A549 (cell line): ENCODE results near the gene RUSF1.

Source experiments
- CEBPB ChIP-seq, 2 experiments: fragments of >200 bp in 1 of 2; sonication (Bioruptor Twin) in 1 of 2; formaldehyde crosslinking in 1 of 2; IDR thresholded peaks; 2 replicates each; pipeline ENCODE4 v1.6.1; 2012 to 2016
- CTCF ChIP-seq: fragments of >200 bp; sonication (Bioruptor Twin); formaldehyde crosslinking; IDR thresholded peaks from 3 replicates; pipeline ENCODE4 v1.5.1; 2016
- EHMT2 ChIP-seq: fragments of 200-600 bp; sonication (generic); IDR thresholded peaks from 2 replicates; pipeline ENCODE4 v1.6.1; 2016; ENCODE audit warnings: antibody characterized with exemption, low read depth, mild to moderate bottlenecking, moderate library complexity
- FOXS1 ChIP-seq: fragments of 250-450 bp; sonication (Bioruptor Pico); IDR thresholded peaks from 2 replicates; pipeline ENCODE4 v1.5.0; 2020; ENCODE audit warnings: mild to moderate bottlenecking, moderate library complexity
- KDM5A ChIP-seq: fragments of 200-600 bp; sonication (generic); IDR thresholded peaks from 2 replicates; pipeline ENCODE4 v1.6.1; 2016; ENCODE audit warnings: antibody characterized with exemption, mild to moderate bottlenecking
- MAX ChIP-seq: IDR thresholded peaks from 2 replicates; pipeline ENCODE4 v1.6.1; 2012
- MAZ ChIP-seq: fragments of 150-350 bp; IDR thresholded peaks from 2 replicates; pipeline ENCODE4 v1.6.1; 2014; ENCODE audit warnings: antibody characterized with exemption, low read depth, low read length, borderline replicate concordance
- NFE2L2 ChIP-seq: fragments of 150-350 bp; conservative IDR thresholded peaks from 2 replicates; pipeline ENCODE4 v1.6.1; 2014; ENCODE audit warnings: low read length
- POLR2A ChIP-seq: IDR thresholded peaks from 2 replicates; pipeline ENCODE4 v1.6.1; 2012; ENCODE audit warnings: mild to moderate bottlenecking, low read length
- RARB ChIP-seq: fragments of 250-450 bp; sonication (Bioruptor Pico); IDR thresholded peaks from 2 replicates; pipeline ENCODE4 v1.8.0; 2021; ENCODE audit warnings: mild to moderate bottlenecking, moderate library complexity
- REST ChIP-seq: fragments of 200-600 bp; sonication (generic); IDR thresholded peaks from 2 replicates; pipeline ENCODE4 v1.6.1; 2016; ENCODE audit warnings: antibody characterized with exemption, mild to moderate bottlenecking, moderate library complexity
- USF2 ChIP-seq: fragments of 450-650 bp; IDR thresholded peaks from 2 replicates; pipeline ENCODE4 v1.6.1; 2014; ENCODE audit warnings: antibody characterized with exemption

- no peak for TF ChIP-seq CTCF
- no peak for TF ChIP-seq FOXS1 (CRISPR knock-in tag)
- no peak for TF ChIP-seq EHMT2
- TF ChIP-seq RARB: no peak
- no peak for TF ChIP-seq NFE2L2
- no peak for TF ChIP-seq KDM5A
- TF ChIP-seq POLR2A: no peak
- no peak for TF ChIP-seq REST
- no peak for TF ChIP-seq CEBPB (IDR thresholded peaks at IDR 0.05)
- no peak for TF ChIP-seq USF2
- no peak for TF ChIP-seq MAX
- no peak for TF ChIP-seq MAZ
These were observed 22.1 kb downstream of the RUSF1 start for GRCh38 chr16:31486045-31486444.
